ENCODE results near the gene PODXL2. TPM values are rescaled to one million over a fixed set of nuclear protein-coding genes. Genes with fewer than 3 reads are reported as not detected.
"Not testable (repeated sequence)": the region's sequence is repeated elsewhere in the genome, so short reads cannot be mapped to it uniquely, and the experiment has no call there.

The PODXL2 gene
- total and polyA plus RNA-seq, 2 experiments from 2014 or later, result 18.4 to 57.6 TPM

GRCh38 chr3:127701280-127701911 lies 72.4 kb downstream of the PODXL2 start (continued):
- TF ChIP-seq REST (IDR thresholded peaks at IDR 0.05; ENCODE audit: unreplicated experiment) (no peak), CTCF (conservative IDR thresholded peaks at IDR 0.05; ENCODE audit: low read depth in 2 of 2) (no peak), ETS1 (IDR thresholded peaks at IDR 0.05) (no peak)

- Mint-ChIP-seq H3K27ac (no peak overlapping the region), H3K4me3 (no peak overlapping the region), H3K9me3 (peaks cover 14% of the 10 kb centered on the region; the same call in 2 of the 3 replicates), H3K36me3 (ENCODE audit: low read depth) (no peaks in the 10 kb centered on the region), H3K4me1 (peaks cover 7% of the 10 kb centered on the region; the same call in 2 of the 3 replicates), H3K27me3 (ENCODE audit: insufficient read depth, low read depth, poor library complexity) (peaks cover 17% of the 10 kb centered on the region)
- Histone ChIP-seq H3K4me3 (no peak overlapping the region), H3K27me3 (ENCODE audit: insufficient read depth) (no peaks in the 10 kb centered on the region), H3K36me3 (ENCODE audit: insufficient read depth) (no peaks in the 10 kb centered on the region), H2AFZ (no peak overlapping the region), H3K4me1 (ENCODE audit: insufficient read depth) (no peaks in the 10 kb centered on the region), H3K9me2 (ENCODE audit: insufficient read depth) (no peaks in the 10 kb centered on the region), H3K4me2 (no peak overlapping the region), H3K27ac (ENCODE audit: low read depth) (no peak overlapping the region), H3F3A (replicated peaks; ENCODE audit: low read depth) (no peaks in the 10 kb centered on the region), H3K79me2 (replicated peaks; ENCODE audit: insufficient read depth) (no peaks in the 10 kb centered on the region), H4K20me1 (replicated peaks; ENCODE audit: insufficient read depth) (no peaks in the 10 kb centered on the region)
- ATAC-seq (no peak), DNase-seq (ENCODE audit: low spot score) (no peak)
- no peak for TF ChIP-seq ETS1 (IDR thresholded peaks at IDR 0.05)
- TF ChIP-seq EZH2phosphoT487 (IDR thresholded peaks at IDR 0.05; ENCODE audit: unreplicated experiment), result no peak
- no peak for TF ChIP-seq CTCF (conservative IDR thresholded peaks at IDR 0.05; ENCODE audit: low read depth in 2 of 2)
Measured at GRCh38 chr3:127702151-127702578, 73.2 kb downstream of the PODXL2 start.

GRCh38 chr3:127704840-127705239 lies 75.9 kb downstream of the PODXL2 start:
- H3K36me3 Mint-ChIP-seq (ENCODE audit: low read depth); H3K4me3 ChIP-seq; H3K27ac ChIP-seq (ENCODE audit: low read depth); ATAC-seq; H3K27me3 ChIP-seq (ENCODE audit: insufficient read depth); H4K20me1 ChIP-seq (replicated peaks; ENCODE audit: insufficient read depth); H3K4me2 ChIP-seq; H3K9me2 ChIP-seq (ENCODE audit: insufficient read depth); H3F3A ChIP-seq (replicated peaks; ENCODE audit: low read depth); H3K27ac Mint-ChIP-seq; H3K4me1 ChIP-seq (ENCODE audit: insufficient read depth); H3K4me3 Mint-ChIP-seq; H2AFZ ChIP-seq; H3K36me3 ChIP-seq (ENCODE audit: insufficient read depth); H3K79me2 ChIP-seq (replicated peaks; ENCODE audit: insufficient read depth); DNase-seq (ENCODE audit: low spot score): not testable (repeated sequence)
- Mint-ChIP-seq H3K4me1 (peaks cover 16% of the 10 kb centered on the region), H3K9me3 (peaks cover 14% of the 10 kb centered on the region; the same call in 2 of the 3 replicates), H3K27me3 (ENCODE audit: insufficient read depth, low read depth, poor library complexity) (peaks cover 17% of the 10 kb centered on the region)
